Mesothelial cell of epicardium (in vitro differentiated cells): Measurements from ENCODE around the gene TOR1B. TPM values are rescaled to one million over a fixed set of nuclear protein-coding genes. Genes with fewer than 3 reads are reported as not detected.

Source experiments
- DNase-seq, 2 experiments: peaks; one replicate each; pipeline ENCODE4 v3.0.0; 2021; ENCODE audit warnings: low spot score in 2 of 2; ENCODE audit not compliant: unreplicated experiment in 2 of 2
- H3K27ac Mint-ChIP-seq: 2 replicates; pipeline ENCODE4 v1.8.0; 2021; ENCODE audit warnings: mixed read lengths
- H3K27me3 Mint-ChIP-seq: 2 replicates; pipeline ENCODE4 v1.8.0; 2021; ENCODE audit warnings: low read depth, mixed read lengths
- H3K36me3 Mint-ChIP-seq: 2 replicates; pipeline ENCODE4 v1.8.0; 2021; ENCODE audit warnings: mixed read lengths
- H3K4me1 Mint-ChIP-seq: 2 replicates; pipeline ENCODE4 v1.8.0; 2021; ENCODE audit warnings: mixed read lengths
- H3K4me3 Mint-ChIP-seq: 2 replicates; pipeline ENCODE4 v1.8.0; 2021; ENCODE audit warnings: mild to moderate bottlenecking, moderate library complexity, mixed read lengths
- H3K9me3 Mint-ChIP-seq: 2 replicates; pipeline ENCODE4 v1.8.0; 2021; ENCODE audit warnings: mixed read lengths
- total RNA-seq: library from RNA; stranded (reverse); gene quantifications from 3 replicates; pipeline ENCODE4 v1.2.1, GENCODE V29; 2021
- TF ChIP-seq, protein P1 (sequence below): fragments of 200-600 bp; sonication (generic); IDR thresholded peaks from one replicate; pipeline ENCODE4 v1.5.0; 2021; ENCODE audit warnings: antibody characterized with exemption; ENCODE audit not compliant: unreplicated experiment

TOR1B gene, protein sequence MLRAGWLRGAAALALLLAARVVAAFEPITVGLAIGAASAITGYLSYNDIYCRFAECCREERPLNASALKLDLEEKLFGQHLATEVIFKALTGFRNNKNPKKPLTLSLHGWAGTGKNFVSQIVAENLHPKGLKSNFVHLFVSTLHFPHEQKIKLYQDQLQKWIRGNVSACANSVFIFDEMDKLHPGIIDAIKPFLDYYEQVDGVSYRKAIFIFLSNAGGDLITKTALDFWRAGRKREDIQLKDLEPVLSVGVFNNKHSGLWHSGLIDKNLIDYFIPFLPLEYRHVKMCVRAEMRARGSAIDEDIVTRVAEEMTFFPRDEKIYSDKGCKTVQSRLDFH
- total RNA-seq = 15.3 to 18.0 TPM (median 16.1 TPM) in 3 replicates

DNA sequence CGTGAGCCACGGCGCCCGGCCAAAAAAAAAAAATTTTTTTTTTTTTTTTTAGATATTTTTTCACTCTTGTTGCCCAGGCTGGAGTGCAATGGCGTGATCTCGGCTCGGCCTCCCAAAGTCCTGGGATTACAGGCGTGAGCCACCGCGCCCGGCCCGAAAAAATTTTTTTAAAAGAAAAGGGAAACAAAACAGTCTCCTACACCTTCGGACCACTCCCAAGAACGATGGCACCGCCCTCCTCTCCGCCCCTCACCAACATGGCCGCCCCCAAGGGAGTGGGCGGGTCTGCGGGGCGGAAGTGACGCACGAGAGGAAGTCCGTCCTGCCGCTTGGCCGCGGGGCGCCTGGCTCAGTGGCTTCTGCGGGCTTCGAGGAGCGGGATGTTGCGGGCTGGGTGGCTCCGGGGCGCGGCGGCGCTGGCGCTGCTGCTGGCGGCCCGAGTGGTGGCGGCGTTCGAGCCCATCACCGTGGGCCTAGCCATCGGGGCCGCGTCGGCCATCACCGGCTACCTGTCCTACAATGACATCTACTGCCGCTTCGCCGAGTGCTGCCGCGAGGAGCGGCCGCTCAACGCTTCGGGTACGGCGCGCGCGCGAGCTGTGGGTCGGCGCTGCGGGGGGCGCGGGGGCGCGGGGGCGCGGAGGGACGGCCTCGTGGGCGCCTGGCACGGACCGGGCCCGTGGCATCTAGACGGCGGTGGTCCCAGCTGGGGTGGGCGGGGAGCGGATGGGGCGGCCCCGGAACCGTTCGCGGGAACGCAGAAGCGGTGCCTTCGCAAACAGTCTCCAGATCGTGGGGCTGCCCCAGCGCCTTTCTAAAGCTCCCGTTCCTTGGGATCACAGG, at the start of gene TOR1B:
Gene TOR1B (plus strand): TSS at position 352 of the 843 bp plus-strand sequence. CDS start 29 bp downstream, at position 381.
- TF ChIP-seq, protein P1, sequence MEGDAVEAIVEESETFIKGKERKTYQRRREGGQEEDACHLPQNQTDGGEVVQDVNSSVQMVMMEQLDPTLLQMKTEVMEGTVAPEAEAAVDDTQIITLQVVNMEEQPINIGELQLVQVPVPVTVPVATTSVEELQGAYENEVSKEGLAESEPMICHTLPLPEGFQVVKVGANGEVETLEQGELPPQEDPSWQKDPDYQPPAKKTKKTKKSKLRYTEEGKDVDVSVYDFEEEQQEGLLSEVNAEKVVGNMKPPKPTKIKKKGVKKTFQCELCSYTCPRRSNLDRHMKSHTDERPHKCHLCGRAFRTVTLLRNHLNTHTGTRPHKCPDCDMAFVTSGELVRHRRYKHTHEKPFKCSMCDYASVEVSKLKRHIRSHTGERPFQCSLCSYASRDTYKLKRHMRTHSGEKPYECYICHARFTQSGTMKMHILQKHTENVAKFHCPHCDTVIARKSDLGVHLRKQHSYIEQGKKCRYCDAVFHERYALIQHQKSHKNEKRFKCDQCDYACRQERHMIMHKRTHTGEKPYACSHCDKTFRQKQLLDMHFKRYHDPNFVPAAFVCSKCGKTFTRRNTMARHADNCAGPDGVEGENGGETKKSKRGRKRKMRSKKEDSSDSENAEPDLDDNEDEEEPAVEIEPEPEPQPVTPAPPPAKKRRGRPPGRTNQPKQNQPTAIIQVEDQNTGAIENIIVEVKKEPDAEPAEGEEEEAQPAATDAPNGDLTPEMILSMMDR = no peak
- peak; percentile 91 to 95 for DNase-seq
- Mint-ChIP-seq H3K4me1 (peaks cover 7% of the 10 kb centered on the region), H3K36me3 (peaks cover 13% of the 10 kb centered on the region), H3K27ac (peak within 1 kb of the TSS; percentile 90), H3K9me3 (no peaks in the 10 kb centered on the region), H3K27me3 (no peaks in the 10 kb centered on the region), H3K4me3 (peak within 1 kb of the TSS; percentile 79)

DNA sequence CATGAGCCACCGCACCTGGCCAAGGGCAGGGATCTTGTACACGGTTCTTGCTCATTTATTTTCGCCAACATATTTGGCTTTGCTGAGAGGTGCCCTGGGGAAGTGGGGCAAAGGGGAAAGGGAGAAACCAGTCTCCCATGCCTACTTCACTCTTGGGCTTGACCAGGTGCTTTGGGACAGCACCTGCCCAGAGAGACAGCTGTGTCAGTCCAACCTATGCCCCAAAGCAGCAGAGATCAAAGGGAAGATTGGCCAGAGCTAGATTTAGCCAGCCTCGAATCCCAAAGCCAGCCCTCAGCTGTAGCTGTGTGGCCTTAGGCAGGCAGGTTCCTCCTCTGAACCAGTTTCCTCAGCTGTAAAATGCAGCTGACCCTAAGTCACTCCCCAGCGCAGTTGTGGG, 47.8 kb upstream of the TOR1B start:
- no peak for DNase-seq
- H3K4me3 Mint-ChIP-seq = no peak overlapping the region
- H3K36me3 Mint-ChIP-seq = no peaks in the 10 kb centered on the region
- no peaks in the 10 kb centered on the region for H3K27me3 Mint-ChIP-seq
- TF ChIP-seq, protein P1 = no peak
- no peak overlapping the region for H3K27ac Mint-ChIP-seq
- no peaks in the 10 kb centered on the region for H3K9me3 Mint-ChIP-seq
- H3K4me1 Mint-ChIP-seq = peaks cover 34% of the 10 kb centered on the region

DNA sequence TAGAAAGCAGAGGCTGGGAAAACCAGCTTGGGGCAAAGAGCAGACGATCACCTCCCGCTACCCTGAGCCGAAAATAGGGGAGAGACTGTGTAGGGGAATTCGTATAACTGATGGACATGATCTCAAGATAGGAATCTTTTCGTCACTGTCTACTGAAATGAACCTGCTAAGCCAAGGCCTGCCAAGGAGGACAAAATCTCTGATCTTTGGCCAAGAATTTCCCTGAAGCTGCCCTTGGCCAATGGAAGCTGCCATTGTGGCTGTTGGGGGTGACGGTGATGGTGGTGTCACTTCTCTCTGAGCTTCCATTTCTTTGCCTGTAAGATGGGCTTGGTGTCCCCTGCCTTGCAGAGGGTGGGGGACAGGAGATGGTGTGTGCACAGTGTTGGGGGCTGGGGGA, 46.8 kb upstream of the TOR1B start:
- Mint-ChIP-seq H3K27ac (no peak overlapping the region), H3K27me3 (no peaks in the 10 kb centered on the region), H3K4me3 (no peak overlapping the region), H3K4me1 (peaks cover 28% of the 10 kb centered on the region), H3K9me3 (no peaks in the 10 kb centered on the region), H3K36me3 (no peaks in the 10 kb centered on the region)
- TF ChIP-seq, protein P1 = no peak
- DNase-seq = no peak

DNA sequence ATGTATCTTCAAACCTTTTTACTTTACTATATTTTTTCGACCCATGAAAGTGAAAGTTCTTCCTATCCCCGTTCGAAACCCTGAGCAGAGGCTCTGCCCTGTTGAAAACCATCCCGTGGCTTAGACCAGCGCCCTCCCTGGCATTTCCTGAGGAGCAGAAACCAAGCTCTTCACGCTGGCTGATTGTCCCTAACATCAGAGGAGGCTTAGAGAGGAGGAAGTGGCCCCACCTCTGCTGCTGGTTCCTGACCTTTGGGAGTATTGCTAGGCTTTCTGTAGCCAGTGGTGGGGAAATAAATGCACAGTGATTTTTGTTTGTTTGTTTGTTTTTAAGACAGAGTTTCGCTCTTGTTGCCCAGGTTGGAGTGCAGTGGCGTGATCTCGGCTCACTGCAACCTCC, 45.9 kb upstream of the TOR1B start:
- Mint-ChIP-seq H3K4me3 (no peak overlapping the region), H3K36me3 (no peaks in the 10 kb centered on the region), H3K9me3 (no peaks in the 10 kb centered on the region), H3K27ac (no peak overlapping the region), H3K4me1 (peaks cover 31% of the 10 kb centered on the region), H3K27me3 (no peaks in the 10 kb centered on the region)
- TF ChIP-seq, protein P1 = no peak
- no peak for DNase-seq

DNA sequence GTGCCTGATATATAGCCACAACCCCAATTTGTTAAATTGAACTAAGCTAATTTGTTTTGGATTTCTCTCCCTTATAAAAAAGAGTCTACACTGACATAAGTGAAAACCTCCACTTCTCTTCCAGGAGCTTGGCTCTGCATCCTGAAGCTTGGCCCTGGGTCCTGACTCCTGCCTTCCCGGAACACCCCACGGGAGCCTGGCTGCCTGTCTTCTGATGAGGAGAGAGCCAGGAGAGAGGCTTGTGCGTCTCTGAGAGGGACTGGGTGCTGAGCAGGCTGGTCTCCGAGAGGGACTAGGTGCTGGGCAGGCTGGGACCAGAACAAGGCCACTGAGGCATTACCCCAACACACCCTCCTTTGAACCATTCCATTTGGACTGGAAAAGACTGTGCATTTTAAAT, 43.7 kb upstream of the TOR1B start:
- TF ChIP-seq, protein P1 = no peak
- DNase-seq = no peak
- H3K27ac Mint-ChIP-seq = no peak overlapping the region
- H3K36me3 Mint-ChIP-seq = no peaks in the 10 kb centered on the region
- no peaks in the 10 kb centered on the region for H3K9me3 Mint-ChIP-seq
- no peak overlapping the region for H3K4me3 Mint-ChIP-seq
- H3K27me3 Mint-ChIP-seq = no peaks in the 10 kb centered on the region
- peaks cover 26% of the 10 kb centered on the region for H3K4me1 Mint-ChIP-seq
